NK-92 (cell line): ENCODE results near the gene CSTPP1.
"Not testable (repeated sequence)": the region's sequence is repeated elsewhere in the genome, so short reads cannot be mapped to it uniquely, and the experiment has no call there.

Source experiments
- DNase-seq: peaks from one replicate; lab custom pipeline; 2025; ENCODE audit not compliant: unreplicated experiment; lab: John Stamatoyannopoulos, UW

The CSTPP1 gene

GRCh38 chr11:47093541-47093940 lies 157.0 kb downstream of the CSTPP1 start:
- DNase-seq = no peak

DNA sequence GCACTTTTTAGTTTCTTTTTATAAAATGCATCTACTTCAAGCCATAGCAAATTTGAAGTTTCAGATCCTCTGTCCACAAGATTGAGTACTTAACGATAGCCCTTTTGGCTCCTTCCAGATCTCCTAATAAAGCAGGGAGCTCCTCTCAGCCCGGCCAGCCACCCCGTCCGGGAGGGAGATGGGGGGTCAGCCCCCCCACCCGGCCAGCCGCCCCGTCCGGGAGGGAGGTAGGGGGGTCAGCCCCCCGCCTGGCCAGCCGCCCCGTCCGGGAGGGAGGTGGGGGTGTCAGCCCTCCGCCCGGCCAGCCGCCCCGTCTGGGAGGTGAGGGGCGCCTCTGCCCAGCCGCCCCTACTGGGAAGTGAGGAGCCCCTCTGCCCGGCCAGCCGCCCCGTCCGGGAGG lies 160.3 kb downstream of the CSTPP1 start:
- not testable (repeated sequence) for DNase-seq

GRCh38 chr11:47098223-47098622 lies 161.7 kb downstream of the CSTPP1 start:
- not testable (repeated sequence) for DNase-seq

DNA sequence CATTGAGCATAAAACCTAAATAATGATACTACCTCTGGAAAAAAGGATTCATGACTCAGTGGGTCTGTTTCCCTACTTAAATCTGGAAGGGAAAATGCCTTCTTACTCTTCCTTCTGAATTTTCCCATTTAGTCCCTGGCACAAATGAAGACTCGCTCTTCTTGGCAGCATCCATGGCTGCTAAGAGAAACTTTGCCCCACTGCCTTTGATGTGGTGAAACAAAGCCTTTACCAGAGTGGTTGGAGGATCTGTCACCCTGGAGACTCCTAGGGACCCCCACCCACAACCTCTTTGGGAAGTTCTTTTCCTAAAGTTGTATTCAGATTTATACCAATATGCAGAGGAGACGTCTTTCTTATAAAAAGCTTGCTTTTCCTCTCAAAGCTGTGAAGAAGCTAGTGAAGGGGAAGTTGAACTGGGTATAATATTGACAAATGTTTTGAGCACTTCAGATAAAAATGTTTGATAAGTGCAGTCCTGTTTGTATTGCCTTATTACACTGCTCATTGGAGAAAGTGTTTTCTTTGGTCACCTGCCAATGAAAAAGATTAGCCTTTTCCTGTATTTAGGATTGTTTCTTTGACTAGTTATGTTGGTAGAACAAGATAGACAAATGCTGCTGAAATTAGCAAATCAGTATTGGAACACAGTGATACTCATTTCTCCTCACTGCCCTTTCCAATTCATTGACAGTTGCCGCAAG lies 162.8 kb downstream of the CSTPP1 start:
- DNase-seq = no peak

DNA sequence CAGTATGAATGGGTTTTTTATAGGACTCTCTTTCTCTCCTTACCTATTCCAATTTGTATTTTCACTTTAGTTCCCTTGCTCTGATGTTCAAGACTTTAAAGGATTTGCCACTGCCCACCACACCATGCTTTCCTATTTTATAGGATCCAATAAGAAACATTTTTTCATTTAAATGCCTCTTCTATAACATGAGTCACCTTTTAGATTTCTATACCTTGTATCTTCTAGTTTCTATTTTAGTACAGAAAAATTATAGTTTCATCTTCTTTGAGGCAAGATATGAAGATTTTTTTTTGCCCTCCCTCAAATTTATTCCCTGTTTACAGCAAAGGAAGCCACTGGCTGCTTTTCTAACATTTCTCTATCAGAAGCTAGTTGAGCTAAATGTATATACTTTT lies 163.4 kb downstream of the CSTPP1 start:
- DNase-seq = no peak

GRCh38 chr11:47101406-47101805 lies 164.8 kb downstream of the CSTPP1 start:
- no peak for DNase-seq

GRCh38 chr11:47104261-47104950 lies 167.8 kb downstream of the CSTPP1 start:
- DNase-seq = no peak

- no peak for DNase-seq
Measured at GRCh38 chr11:47105541-47105940, 169.0 kb downstream of the CSTPP1 start.

- no peak for DNase-seq
Measured at GRCh38 chr11:47105974-47106373, 169.4 kb downstream of the CSTPP1 start.

DNA sequence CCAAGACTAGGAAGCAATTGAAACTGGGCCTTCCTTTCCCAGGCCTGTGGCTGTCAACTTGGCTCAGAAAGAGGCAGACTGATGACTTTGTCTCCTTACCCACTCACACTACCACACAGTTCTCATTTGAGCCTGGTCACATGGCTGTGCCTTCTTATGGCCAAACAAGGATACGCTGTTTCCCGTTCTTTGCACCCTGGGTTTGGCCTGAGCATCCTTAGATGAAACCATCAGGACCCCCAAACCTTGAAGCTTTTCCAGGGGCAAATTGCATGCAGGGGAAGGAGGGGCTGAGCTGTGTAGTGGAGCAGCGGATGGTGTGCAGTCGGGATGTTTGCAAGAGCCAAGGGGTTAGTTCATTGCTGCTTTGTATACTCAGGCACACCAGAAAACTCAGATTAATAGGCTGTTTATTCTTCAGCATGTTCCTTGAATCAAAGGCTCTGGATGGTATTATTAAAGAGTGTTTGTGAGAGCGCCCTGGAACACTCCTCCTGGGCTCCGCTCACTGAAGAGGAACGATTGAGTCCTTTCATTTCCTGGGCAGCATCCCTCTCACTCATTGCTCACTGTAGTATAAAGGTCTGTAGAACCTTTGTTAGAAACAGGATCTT lies 170.3 kb downstream of the CSTPP1 start:
- no peak for DNase-seq

GRCh38 chr11:47107744-47108143 lies 171.2 kb downstream of the CSTPP1 start:
- DNase-seq = no peak

GRCh38 chr11:47108214-47108613 lies 171.7 kb downstream of the CSTPP1 start:
- no peak for DNase-seq

DNA sequence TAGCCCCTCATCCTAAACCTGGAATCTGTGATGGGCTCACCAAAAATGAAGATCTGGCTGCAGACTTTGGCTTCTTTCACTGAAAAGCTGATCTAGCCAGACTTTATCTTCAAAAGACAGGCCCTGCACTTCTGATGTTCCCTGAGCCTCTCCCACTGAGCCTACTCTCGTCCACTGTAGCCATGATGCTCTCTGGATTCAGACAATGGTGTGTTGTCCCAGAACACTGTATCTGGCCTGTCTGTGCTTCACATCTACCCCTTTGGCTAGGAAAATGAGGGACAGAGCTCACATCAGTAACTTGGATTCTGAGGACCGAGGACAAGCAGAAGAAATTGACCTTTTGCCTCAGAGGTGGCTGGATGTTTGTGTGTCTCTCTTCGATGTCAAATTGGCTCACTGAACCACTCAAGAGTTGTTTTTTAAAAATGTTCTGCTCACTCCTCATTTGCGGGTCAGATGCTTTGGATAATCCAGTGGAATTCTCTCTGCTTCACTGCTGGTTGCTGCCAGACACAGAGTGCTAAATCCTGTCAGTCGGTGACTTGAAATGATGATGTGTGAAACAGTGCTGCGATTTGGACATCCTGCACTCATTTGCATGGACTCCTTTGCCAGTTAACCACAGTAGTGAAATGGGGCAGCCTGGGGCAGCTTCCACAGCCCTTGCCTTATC lies 172.6 kb downstream of the CSTPP1 start:
- no peak for DNase-seq

DNA sequence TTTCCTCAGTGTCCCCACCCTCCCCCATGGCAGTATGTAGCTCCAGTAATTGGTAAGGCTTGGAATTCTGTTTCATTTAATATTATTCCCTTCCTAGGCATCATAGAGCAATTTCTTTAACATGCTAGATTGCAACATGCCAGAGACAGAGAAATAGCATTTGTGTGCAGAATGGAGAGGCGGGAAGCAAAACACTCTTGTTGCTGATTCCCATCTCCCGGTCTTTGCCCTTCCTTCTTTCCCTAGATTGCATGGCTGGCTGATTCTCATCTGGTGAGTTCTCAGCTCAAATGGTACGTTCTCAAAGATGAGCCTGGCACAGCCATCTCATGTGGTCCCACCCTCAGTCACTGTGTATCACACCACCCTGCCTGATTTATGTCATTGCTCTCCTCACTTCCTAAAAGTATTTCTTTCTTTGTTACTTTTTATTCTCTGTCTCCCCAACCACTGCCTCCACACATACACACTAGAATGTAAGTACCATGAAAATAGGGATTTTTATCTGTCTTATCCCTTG lies 173.2 kb downstream of the CSTPP1 start:
- DNase-seq = no peak

- DNase-seq = no peak
Measured at GRCh38 chr11:47111318-47111804, 174.8 kb downstream of the CSTPP1 start.

DNA sequence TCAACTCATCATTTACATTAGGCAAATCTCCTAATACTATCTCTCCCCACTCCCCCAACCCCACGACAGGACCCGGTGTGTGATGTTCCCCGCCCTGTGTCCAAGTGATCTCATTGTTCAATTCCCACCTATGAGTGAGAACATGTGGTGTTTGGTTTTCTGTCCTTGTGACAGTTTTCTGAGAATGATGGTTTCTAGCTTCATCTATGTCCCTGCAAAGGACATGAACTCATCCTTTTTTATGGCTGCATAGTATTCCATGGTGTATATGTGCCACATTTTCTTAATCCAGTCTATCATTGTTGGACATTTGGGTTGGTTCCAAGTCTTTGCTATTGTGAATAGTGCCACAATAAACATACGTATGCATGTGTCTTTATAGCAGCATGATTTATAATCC lies 176.4 kb downstream of the CSTPP1 start:
- DNase-seq = not testable (repeated sequence)

DNA sequence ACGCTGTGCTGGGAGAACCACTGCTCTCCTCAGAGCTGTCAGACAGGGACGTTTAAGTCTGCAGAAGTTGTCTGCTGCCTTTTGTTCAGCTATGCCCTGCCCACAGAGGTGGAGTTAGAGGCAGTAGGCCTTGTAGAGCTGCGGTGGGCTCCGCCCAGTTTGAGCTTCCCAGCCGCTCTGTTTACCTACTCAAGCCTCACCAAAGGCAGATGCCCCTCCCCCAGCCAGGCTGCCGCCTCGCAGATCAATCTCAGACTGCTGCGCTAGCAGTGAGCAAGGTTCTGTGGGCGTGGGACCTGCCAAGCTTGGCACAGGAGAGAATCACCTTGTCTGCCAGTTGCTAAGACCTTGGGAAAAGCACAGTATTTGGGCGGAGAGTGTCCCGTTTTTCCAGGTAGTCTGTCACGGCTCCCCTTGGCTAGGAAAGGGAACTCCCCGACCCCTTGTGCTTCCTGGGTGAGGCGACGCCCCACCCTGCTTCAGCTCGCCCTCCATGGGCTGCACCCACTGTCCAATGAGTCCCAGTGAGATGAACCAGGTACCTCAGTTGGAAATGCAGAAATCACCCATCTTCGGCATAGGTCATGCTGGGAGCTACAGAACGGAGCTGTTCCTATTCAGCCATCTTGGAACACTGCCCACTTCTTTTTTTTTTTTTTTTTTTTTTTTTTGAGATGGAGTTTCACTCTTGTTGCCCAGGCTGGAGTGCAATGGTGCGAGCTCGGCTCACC lies 182.6 kb downstream of the CSTPP1 start:
- not testable (repeated sequence) for DNase-seq

- no peak for DNase-seq
Measured at GRCh38 chr11:47121056-47121455, 184.5 kb downstream of the CSTPP1 start.

- DNase-seq = no peak
Measured at GRCh38 chr11:47121731-47122130, 185.2 kb downstream of the CSTPP1 start.

DNA sequence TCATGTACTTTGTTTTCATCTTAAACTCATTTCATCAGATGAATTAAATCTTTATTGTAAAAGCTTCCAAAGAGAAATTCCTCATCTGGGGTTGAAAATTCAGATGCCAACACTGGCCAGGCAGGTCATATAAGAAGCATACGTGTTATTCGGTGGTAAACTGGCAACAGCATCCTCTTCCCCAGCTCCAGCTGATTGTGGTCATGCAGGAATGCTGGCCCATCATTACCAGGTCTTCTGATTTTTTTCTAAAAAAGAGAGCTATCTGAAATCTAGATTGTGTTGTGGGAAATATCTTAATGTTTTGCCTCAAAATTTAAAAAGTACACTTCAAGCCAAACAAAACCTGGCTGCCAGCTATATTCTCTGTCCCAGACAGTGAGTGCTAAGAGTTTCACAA lies 186.5 kb downstream of the CSTPP1 start:
- DNase-seq = no peak

DNA sequence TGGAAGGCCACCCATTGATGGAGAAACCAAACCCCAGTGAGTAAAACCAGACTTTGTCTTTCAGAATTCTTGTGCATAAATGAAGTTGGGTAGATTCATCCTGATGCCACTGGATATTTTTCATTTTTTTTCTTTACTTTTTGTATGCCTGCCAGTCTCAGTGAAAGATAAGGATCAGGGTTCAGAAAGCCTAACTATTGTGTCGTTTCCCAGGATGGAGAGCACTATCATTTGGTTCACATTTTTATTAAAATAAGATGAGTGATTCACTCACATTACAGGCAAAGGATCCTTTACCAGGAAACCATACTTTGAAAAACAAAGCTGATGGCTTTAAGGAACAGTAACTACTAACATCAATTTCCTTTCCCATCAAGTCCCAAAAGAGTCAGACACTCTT lies 188.1 kb downstream of the CSTPP1 start:
- no peak for DNase-seq
